K562 (cell line): ENCODE measurements around the gene MFSD6L. TPM values are rescaled to one million over a fixed set of nuclear protein-coding genes. Genes with fewer than 3 reads are reported as not detected.

Experiments used
- ATAC-seq: fragments of 200-7000 bp; cut with Tn5 transposase; 3 replicates; pipeline ENCODE4 v1.9.1; 2020; ENCODE audit warnings: moderate library complexity
- BruUV-seq: library from RNA; stranded (reverse); fragments of 400-500 nt; replicated peaks from 2 replicates; lab custom pipeline; 2021; lab: Mats Ljungman, UMichigan
- CTCF ChIA-PET: fragments of 300-600 bp; formaldehyde crosslinking; extraction: SDS; loops from one replicate; lab custom pipeline; 2021; ENCODE audit warnings: low intra/inter-chr PET ratio; lab: Yijun Ruan, JAX
- POLR2A ChIA-PET: fragments of 300-600, 350-650 bp; sonication (Branson Sonifier 250); formaldehyde crosslinking; extraction: SDS; loops from one replicate; lab custom pipeline; 2021; ENCODE audit warnings: antibody characterized with exemption, inconsistent platforms; lab: Yijun Ruan, JAX
- DNase-seq, 4 experiments: peaks; one replicate each; pipeline versions ENCODE4 v3.0.0 to v3.0.0-alpha.2; 2011 to 2018; ENCODE audit warnings: low spot score in 3 of 4, mixed read lengths in 3 of 4; ENCODE audit errors: extremely low read depth in 1 of 4
- FAIRE-seq: peaks from 2 replicates; lab custom pipeline; 2011; peaks lifted over from hg19 to GRCh38; lab: Jason Lieb, UNC
- H2AFZ ChIP-seq: 2 replicates; pipeline ENCODE4 v1.6.0; 2011; ENCODE audit warnings: low read depth, low read length, control low read depth, inconsistent platforms
- H3K27ac ChIP-seq: fragments of 200-600 bp; 3 replicates; pipeline ENCODE4 v1.8.0; 2011; ENCODE audit warnings: low read depth, mild to moderate bottlenecking, control low read depth, inconsistent platforms, low read length, moderate library complexity, mixed read lengths; ENCODE audit errors: extremely low read depth
- H3K27me3 ChIP-seq, 2 experiments: fragments of 300-600 bp in 1 of 2; 2 replicates in 1 of 2; 3 replicates in 1 of 2; pipeline versions ENCODE4 v1.6.0 to v1.8.0; 2011; ENCODE audit warnings: inconsistent platforms in 2 of 2, low read length in 2 of 2, mild to moderate bottlenecking in 1 of 2, mixed read lengths in 1 of 2, moderate library complexity in 1 of 2; ENCODE audit not compliant: control insufficient read depth in 2 of 2, insufficient read depth in 2 of 2
- H3K36me3 ChIP-seq: fragments of 300-600 bp; 3 replicates; pipeline ENCODE4 v1.8.0; 2011; ENCODE audit warnings: mild to moderate bottlenecking, low read length, inconsistent platforms; ENCODE audit not compliant: control insufficient read depth, insufficient read depth
- H3K4me1 ChIP-seq, 2 experiments: fragments of 200-600 bp in 1 of 2; replicated peaks in 1 of 2; 2 replicates in 1 of 2; 3 replicates in 1 of 2; pipeline versions ENCODE4 v1.5.1 to v1.8.0; 2011; ENCODE audit warnings: inconsistent platforms in 2 of 2, low read length in 2 of 2, mild to moderate bottlenecking in 1 of 2, mixed read lengths in 1 of 2, moderate library complexity in 1 of 2; ENCODE audit not compliant: control insufficient read depth in 2 of 2, insufficient read depth in 2 of 2
- H3K4me2 ChIP-seq: 2 replicates; pipeline ENCODE4 v1.6.1; 2011; ENCODE audit warnings: low read length, control low read depth, inconsistent platforms, mixed read lengths; ENCODE audit not compliant: insufficient read depth
- H3K4me3 ChIP-seq: fragments of 200-600 bp; sonication (generic), shearing (Covaris generic); 2 replicates; pipeline ENCODE4 v1.5.1; 2016; ENCODE audit warnings: control low read depth, inconsistent platforms
- H3K79me2 ChIP-seq: fragments of 200-600 bp; 3 replicates; pipeline ENCODE4 v1.8.0; 2011; ENCODE audit warnings: low read length, inconsistent platforms; ENCODE audit not compliant: control insufficient read depth, insufficient read depth
- H3K9ac ChIP-seq, 2 experiments: 2 replicates each; pipeline versions ENCODE4 v1.6.0 to v1.6.1; 2011; ENCODE audit warnings: low read depth in 2 of 2, low read length in 2 of 2, control low read depth in 1 of 2, inconsistent platforms in 1 of 2, mild to moderate bottlenecking in 1 of 2, mixed read lengths in 1 of 2; ENCODE audit not compliant: insufficient read depth in 1 of 2
- H3K9me1 ChIP-seq: one replicate; pipeline ENCODE4 v1.6.0; 2011; ENCODE audit warnings: inconsistent platforms, mild to moderate bottlenecking, low read length, moderate library complexity; ENCODE audit not compliant: control insufficient read depth, insufficient read depth
- H3K9me3 ChIP-seq: replicated peaks from 2 replicates; pipeline ENCODE4 v1.5.1; 2011; ENCODE audit warnings: low read depth, low read length, inconsistent platforms; ENCODE audit not compliant: control insufficient read depth, insufficient read depth
- H4K20me1 ChIP-seq: replicated peaks from 2 replicates; pipeline ENCODE4 v1.6.1; 2011; ENCODE audit warnings: low read length, inconsistent platforms, mixed read lengths; ENCODE audit not compliant: control insufficient read depth, insufficient read depth
- CTCFL ChIP-seq: IDR thresholded peaks from 2 replicates; pipeline ENCODE4 v1.6.1; 2011; ENCODE audit warnings: borderline replicate concordance, low read depth, mild to moderate bottlenecking, moderate library complexity, low read length; ENCODE audit not compliant: insufficient read depth, poor library complexity, severe bottlenecking
- ELF4 ChIP-seq: fragments of 450-650 bp; formaldehyde crosslinking; IDR thresholded peaks from 2 replicates; pipeline ENCODE4 v1.4.0; 2022; ENCODE audit warnings: missing genetic modification characterization
- FOXA3 ChIP-seq, 2 experiments: fragments of 450-650 bp in 1 of 2; sonication (generic) in 1 of 2; formaldehyde crosslinking; IDR thresholded peaks in 1 of 2; conservative IDR thresholded peaks in 1 of 2; 2 replicates each; pipeline versions ENCODE4 v1.4.0 to v1.8.0; 2020 to 2022; ENCODE audit warnings: mild to moderate bottlenecking in 2 of 2, missing genetic modification reagents in 1 of 2
- FOXJ3 ChIP-seq: sonication (generic); formaldehyde crosslinking; IDR thresholded peaks from 2 replicates; pipeline ENCODE4 v1.4.0; 2020; ENCODE audit warnings: mild to moderate bottlenecking, missing genetic modification reagents
- MCM3 ChIP-seq: fragments of 450-650 bp; IDR thresholded peaks from 2 replicates; pipeline ENCODE4 v1.6.1; 2016
- NELFE ChIP-seq: IDR thresholded peaks from 2 replicates; pipeline ENCODE4 v1.6.1; 2011; ENCODE audit warnings: mild to moderate bottlenecking; ENCODE audit not compliant: insufficient read depth, insufficient read length
- NFIC ChIP-seq: fragments of 450-650 bp; IDR thresholded peaks from 2 replicates; pipeline ENCODE4 v1.6.1; 2017; ENCODE audit warnings: mild to moderate bottlenecking, inconsistent platforms
- PHB2 ChIP-seq: fragments of 450-650 bp; IDR thresholded peaks from 2 replicates; pipeline ENCODE4 v1.6.1; 2017; ENCODE audit warnings: low read depth
- RAD21 ChIP-seq, 2 experiments: fragments of 250-450 bp in 1 of 2; fragments of 450-650 bp in 1 of 2; sonication (Bioruptor Pico) in 1 of 2; formaldehyde crosslinking in 1 of 2; IDR thresholded peaks in 1 of 2; conservative IDR thresholded peaks in 1 of 2; 2 replicates each; pipeline versions ENCODE4 v1.4.0 to v1.8.0; 2020 to 2022; ENCODE audit warnings: mild to moderate bottlenecking in 2 of 2, moderate library complexity in 1 of 2
- TCF3 ChIP-seq: sonication (generic); formaldehyde crosslinking; IDR thresholded peaks from 2 replicates; pipeline ENCODE4 v1.4.0; 2020; ENCODE audit warnings: mild to moderate bottlenecking, missing genetic modification reagents
- ZC3H11A ChIP-seq: IDR thresholded peaks from 2 replicates; pipeline ENCODE4 v1.6.1; 2012; ENCODE audit warnings: low read depth, low read length, improper control_type of control experiment
- ZNF121 ChIP-seq: sonication (generic); formaldehyde crosslinking; conservative IDR thresholded peaks from 2 replicates; pipeline ENCODE4 v1.8.0; 2022; ENCODE audit warnings: missing genetic modification reagents
- ZNF24 ChIP-seq: fragments of 450-650 bp; IDR thresholded peaks from 2 replicates; pipeline ENCODE4 v1.6.1; 2016
- ZNF253 ChIP-seq: fragments of 250-450 bp; sonication (Bioruptor Pico); conservative IDR thresholded peaks from 2 replicates; pipeline ENCODE4 v1.6.1; 2021; ENCODE audit warnings: mild to moderate bottlenecking
- ZNF57 ChIP-seq: fragments of 450-650 bp; formaldehyde crosslinking; IDR thresholded peaks from 2 replicates; pipeline ENCODE4 v1.4.0; 2020; ENCODE audit warnings: mild to moderate bottlenecking, moderate library complexity
- WGBS: fragments of 100-300 bp; shearing (Covaris generic); methylation state at CpG from one replicate; pipeline ENCODE4 v1.1.6; 2016; ENCODE audit warnings: low coverage, mixed read lengths; ENCODE audit not compliant: insufficient coverage; ENCODE audit errors: missing lambda C conversion rate; 5-methylcytosine and 5-hydroxymethylcytosine counted together
- in situ Hi-C: fragments of 300-500 bp; cut with MboI; formaldehyde crosslinking; loops from 4 replicates; pipeline ENCODE4 v1.15.0; 2018; ENCODE audit warnings: inconsistent platforms, mixed read lengths
- intact Hi-C: fragments of 100-400 bp; cut with micrococcal nuclease; formaldehyde crosslinking; loops from 2 replicates; pipeline ENCODE4 v1.14.2; 2022
- polyA plus RNA-seq, 8 experiments: library from polyadenylated mRNA; depleted of rRNA in 4 of 8; stranded (reverse) in 5 of 8; unstranded in 3 of 8; fragments of >200 nt; fragmentation: Nextera tagmentation in 2 of 8; fragmentation: Illumina TruSeq in 1 of 8; extraction: Ambion mirVana in 2 of 8; extraction: Trizol in 1 of 8; gene quantifications; 2 replicates each; pipeline versions ENCODE4 v1.2.1 to v1.2.3, GENCODE V29; 2011 to 2014; ENCODE audit warnings: inconsistent platforms in 1 of 8, missing spikeins in 1 of 8
- total RNA-seq, 7 experiments: library from RNA; depleted of rRNA in 6 of 7; stranded (reverse); fragments of >200 nt in 6 of 7; fragmentation: Illumina TruSeq in 2 of 7; extraction: Trizol in 2 of 7; gene quantifications; 2 replicates each; pipeline versions ENCODE4 v1.2.1 to v1.2.3, GENCODE V29; 2011 to 2021; ENCODE audit warnings: low replicate concordance in 1 of 7
- TF ChIP-seq, protein P1 (sequence below), 3 experiments: IDR thresholded peaks in 2 of 3; conservative IDR thresholded peaks in 1 of 3; 2 replicates each; pipeline ENCODE4 v1.5.1; 2011 to 2012; ENCODE audit warnings: low read length in 3 of 3, mild to moderate bottlenecking in 3 of 3, control low read depth in 2 of 3, improper control_type of control experiment in 1 of 3, inconsistent platforms in 1 of 3, low read depth in 1 of 3, mixed read lengths in 1 of 3, moderate library complexity in 1 of 3; ENCODE audit not compliant: insufficient read depth in 2 of 3
- TF ChIP-seq, protein P2 (sequence below): fragments of 450-650 bp; IDR thresholded peaks from 2 replicates; pipeline ENCODE4 v1.6.1; 2014; ENCODE audit warnings: low read depth, mild to moderate bottlenecking, moderate library complexity, borderline replicate concordance

MFSD6L gene
- total and polyA plus RNA-seq, 9 of the 15 experiments (the other 6 are each of a cell fraction or from before 2014, with no cell fraction given) = not detected

DNA sequence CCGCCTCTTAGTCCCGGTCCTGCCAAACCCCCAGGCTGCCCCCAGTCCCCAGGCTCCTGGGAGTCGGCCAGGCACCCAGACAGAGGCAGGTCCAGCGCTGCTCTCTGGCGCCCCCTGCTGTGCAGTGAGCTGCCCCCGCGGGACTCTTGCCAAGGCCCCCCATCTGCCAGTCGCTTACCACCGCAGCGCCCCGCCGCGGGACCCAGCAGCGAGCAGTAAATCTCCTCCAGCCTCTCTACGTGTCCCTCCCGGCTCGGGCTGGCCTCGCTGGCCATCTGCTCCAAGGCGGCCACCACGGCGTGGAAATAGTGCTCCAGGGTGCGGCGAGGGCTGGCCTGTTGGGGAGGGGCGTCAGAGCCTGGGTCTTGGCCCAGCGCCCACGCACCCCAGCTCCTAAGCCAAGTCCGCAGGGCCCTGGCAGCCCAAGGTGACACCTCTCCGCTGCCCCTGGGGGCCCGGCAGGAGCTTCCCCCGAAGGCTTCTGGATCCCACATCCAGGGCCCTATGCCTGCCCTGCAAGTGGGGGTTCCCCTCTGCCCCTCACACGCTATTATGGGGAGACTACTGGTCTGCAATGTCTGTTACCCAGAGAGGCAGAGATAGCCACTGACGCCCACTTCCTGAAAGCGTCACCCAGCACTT, 33.7 kb upstream of the MFSD6L start:
- no TSS peak for BruUV-seq
- no peaks in the 10 kb centered on the region for H4K20me1 ChIP-seq
- ChIA-PET POLR2A (interaction anchor here (0.5 to 0.6 kb wide), 2 partner anchors 29 to 75 kb away, joined by 3 read pairs; no protein-coding TSS in a partner anchor), CTCF (no interaction called here)
- H3K4me1 ChIP-seq = peaks cover 0 to 7% of the 10 kb centered on the region in 2 experiments; a peak in 2 of 5 replicates
- H3K9ac ChIP-seq = no peak overlapping the region
- peak; percentile 49 to 75 (median 69) for DNase-seq
- no peaks in the 10 kb centered on the region for H3K9me3 ChIP-seq
- ATAC-seq = peak; percentile 91
- H3K79me2 ChIP-seq = no peaks in the 10 kb centered on the region
- H3K36me3 ChIP-seq = no peaks in the 10 kb centered on the region
- FAIRE-seq = no peak
- peaks cover 0 to 28% of the 10 kb centered on the region in 2 experiments; a peak in 3 of 5 replicates for H3K27me3 ChIP-seq
- H3K4me3 ChIP-seq = no peak overlapping the region
- WGBS = 16% methylated on average over 13 of the region's 33 CpGs
- H3K4me2 ChIP-seq = no peak overlapping the region
- intact Hi-C loops = no loop called here
- no peak overlapping the region for H3K27ac ChIP-seq
- in situ Hi-C loops = no loop called here
- H2AFZ ChIP-seq = no peak overlapping the region
- H3K9me1 ChIP-seq = no peaks in the 10 kb centered on the region
- TF ChIP-seq ZC3H11A = no peak
- TF ChIP-seq PHB2 = no peak
- TF ChIP-seq CTCFL = peak; percentile 34
- no peak for TF ChIP-seq TCF3 (CRISPR knock-in tag)
- TF ChIP-seq NELFE = no peak
- TF ChIP-seq RAD21 (CRISPR knock-in tag; conservative IDR thresholded peaks at IDR 0.05 in 1 of 2, IDR thresholded peaks at IDR 0.05 in 1 of 2) = peak in 1 of 2 experiments; percentile 31; a peak in 2 of 4 replicates
- TF ChIP-seq ZNF57 = no peak
- no peak for TF ChIP-seq ZNF121 (CRISPR knock-in tag)
- no peak for TF ChIP-seq MCM3
- no peak for TF ChIP-seq ZNF253 (CRISPR knock-in tag)
- TF ChIP-seq, protein P1, sequence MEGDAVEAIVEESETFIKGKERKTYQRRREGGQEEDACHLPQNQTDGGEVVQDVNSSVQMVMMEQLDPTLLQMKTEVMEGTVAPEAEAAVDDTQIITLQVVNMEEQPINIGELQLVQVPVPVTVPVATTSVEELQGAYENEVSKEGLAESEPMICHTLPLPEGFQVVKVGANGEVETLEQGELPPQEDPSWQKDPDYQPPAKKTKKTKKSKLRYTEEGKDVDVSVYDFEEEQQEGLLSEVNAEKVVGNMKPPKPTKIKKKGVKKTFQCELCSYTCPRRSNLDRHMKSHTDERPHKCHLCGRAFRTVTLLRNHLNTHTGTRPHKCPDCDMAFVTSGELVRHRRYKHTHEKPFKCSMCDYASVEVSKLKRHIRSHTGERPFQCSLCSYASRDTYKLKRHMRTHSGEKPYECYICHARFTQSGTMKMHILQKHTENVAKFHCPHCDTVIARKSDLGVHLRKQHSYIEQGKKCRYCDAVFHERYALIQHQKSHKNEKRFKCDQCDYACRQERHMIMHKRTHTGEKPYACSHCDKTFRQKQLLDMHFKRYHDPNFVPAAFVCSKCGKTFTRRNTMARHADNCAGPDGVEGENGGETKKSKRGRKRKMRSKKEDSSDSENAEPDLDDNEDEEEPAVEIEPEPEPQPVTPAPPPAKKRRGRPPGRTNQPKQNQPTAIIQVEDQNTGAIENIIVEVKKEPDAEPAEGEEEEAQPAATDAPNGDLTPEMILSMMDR (IDR thresholded peaks at IDR 0.05 in 2 of 3, conservative IDR thresholded peaks at IDR 0.05 in 1 of 3; ENCODE audit: insufficient read depth in 2 of 3, low read depth in 1 of 3, low read length in 3 of 3) = peak; percentile 59 to 82 (median 64)
- no peak for TF ChIP-seq FOXA3 (CRISPR knock-in tag; conservative IDR thresholded peaks at IDR 0.05 in 1 of 2, IDR thresholded peaks at IDR 0.05 in 1 of 2)
- no peak for TF ChIP-seq ZNF24
- TF ChIP-seq FOXJ3 (CRISPR knock-in tag) = no peak
- no peak for TF ChIP-seq ELF4 (CRISPR knock-in tag)
- TF ChIP-seq, protein P2, sequence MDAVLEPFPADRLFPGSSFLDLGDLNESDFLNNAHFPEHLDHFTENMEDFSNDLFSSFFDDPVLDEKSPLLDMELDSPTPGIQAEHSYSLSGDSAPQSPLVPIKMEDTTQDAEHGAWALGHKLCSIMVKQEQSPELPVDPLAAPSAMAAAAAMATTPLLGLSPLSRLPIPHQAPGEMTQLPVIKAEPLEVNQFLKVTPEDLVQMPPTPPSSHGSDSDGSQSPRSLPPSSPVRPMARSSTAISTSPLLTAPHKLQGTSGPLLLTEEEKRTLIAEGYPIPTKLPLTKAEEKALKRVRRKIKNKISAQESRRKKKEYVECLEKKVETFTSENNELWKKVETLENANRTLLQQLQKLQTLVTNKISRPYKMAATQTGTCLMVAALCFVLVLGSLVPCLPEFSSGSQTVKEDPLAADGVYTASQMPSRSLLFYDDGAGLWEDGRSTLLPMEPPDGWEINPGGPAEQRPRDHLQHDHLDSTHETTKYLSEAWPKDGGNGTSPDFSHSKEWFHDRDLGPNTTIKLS = no peak
- peak; percentile 86 for TF ChIP-seq NFIC
